OCI-LY3 (cell line): Measurements from ENCODE around the gene PLP1.

ENCODE experiments used
- CTCF ChIP-seq: fragments of 200-600, 300-600 bp; sonication (generic); IDR thresholded peaks from 2 replicates; pipeline ENCODE4 v1.5.1; 2014; ENCODE audit warnings: antibody characterized with exemption, low read length, low read depth
- EZH2phosphoT487 ChIP-seq: fragments of 200-600 bp; shearing (Covaris generic); IDR thresholded peaks from 2 replicates; pipeline ENCODE4 v1.6.1; 2018; ENCODE audit warnings: antibody characterized with exemption, mixed run types, low read depth

- TF ChIP-seq CTCF (no peak), EZH2phosphoT487 (no peak)
Measured at GRCh38 chrX:103781062-103781402, 4.4 kb downstream of the PLP1 start.
